A673 (cell line): ENCODE measurements around the gene CYB561D2.

Source experiments
- EZH2 ChIP-seq: fragments of 200-600 bp; sonication (generic); IDR thresholded peaks from 2 replicates; pipeline ENCODE4 v1.6.1; 2017; ENCODE audit warnings: borderline replicate concordance, low read depth, mild to moderate bottlenecking, mixed read lengths, antibody characterized with exemption, low read length; ENCODE audit not compliant: poor library complexity, severe bottlenecking
- TF ChIP-seq, protein P1 (sequence below): fragments of 300-800, 200-600 bp; sonication (generic); conservative IDR thresholded peaks from 2 replicates; pipeline ENCODE4 v1.5.1; 2017; ENCODE audit warnings: low read depth, mild to moderate bottlenecking, antibody characterized with exemption, low read length, moderate library complexity, mixed read lengths

DNA sequence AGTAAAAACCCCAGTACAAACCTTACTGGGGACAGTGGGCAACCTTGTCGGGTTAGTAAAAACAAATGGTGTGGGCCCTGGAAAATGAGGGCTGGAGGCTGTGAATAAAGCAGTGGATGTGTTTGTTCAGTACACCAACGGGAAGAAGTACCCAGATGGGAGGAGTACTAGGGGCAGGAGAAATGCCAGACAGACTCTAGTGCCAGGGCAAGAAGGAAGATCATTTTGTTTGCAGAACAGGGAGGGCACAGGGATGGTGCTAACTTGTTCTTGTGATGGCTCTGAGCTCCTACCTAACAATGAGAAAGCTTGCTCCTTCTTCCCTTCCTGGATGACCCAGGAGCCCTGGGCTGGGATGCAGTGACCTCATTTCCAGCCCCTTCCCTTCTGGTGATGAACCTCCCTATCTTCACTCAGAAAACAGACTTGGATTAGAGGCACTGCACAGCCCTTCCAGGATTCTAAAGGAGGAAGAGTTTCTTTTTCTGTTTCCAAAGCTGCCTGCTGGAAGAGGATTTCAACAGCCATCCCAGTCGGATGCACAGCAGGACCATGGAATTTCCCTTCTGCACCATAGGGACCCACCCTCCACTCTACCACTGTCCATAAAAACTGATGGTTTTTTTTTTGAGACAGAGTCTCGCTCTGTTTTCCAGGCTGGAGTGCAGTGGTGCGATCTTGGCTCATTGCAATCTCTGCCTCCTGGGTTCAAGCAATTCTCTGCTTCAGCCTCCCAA, 16.2 kb upstream of the CYB561D2 start:
- no peak for TF ChIP-seq EZH2
- TF ChIP-seq, protein P1, sequence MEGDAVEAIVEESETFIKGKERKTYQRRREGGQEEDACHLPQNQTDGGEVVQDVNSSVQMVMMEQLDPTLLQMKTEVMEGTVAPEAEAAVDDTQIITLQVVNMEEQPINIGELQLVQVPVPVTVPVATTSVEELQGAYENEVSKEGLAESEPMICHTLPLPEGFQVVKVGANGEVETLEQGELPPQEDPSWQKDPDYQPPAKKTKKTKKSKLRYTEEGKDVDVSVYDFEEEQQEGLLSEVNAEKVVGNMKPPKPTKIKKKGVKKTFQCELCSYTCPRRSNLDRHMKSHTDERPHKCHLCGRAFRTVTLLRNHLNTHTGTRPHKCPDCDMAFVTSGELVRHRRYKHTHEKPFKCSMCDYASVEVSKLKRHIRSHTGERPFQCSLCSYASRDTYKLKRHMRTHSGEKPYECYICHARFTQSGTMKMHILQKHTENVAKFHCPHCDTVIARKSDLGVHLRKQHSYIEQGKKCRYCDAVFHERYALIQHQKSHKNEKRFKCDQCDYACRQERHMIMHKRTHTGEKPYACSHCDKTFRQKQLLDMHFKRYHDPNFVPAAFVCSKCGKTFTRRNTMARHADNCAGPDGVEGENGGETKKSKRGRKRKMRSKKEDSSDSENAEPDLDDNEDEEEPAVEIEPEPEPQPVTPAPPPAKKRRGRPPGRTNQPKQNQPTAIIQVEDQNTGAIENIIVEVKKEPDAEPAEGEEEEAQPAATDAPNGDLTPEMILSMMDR: no peak
